Adrenal gland (tissue), 12 donors: ENCODE data around the gene LRBA. TPM values are rescaled to one million over a fixed set of nuclear protein-coding genes. Genes with fewer than 3 reads are reported as not detected.

Experiments
- DNase-seq, 7 donors: peaks; one replicate each; pipeline ENCODE4 v3.0.0-alpha.2; 2019 to 2020
- H3K27ac ChIP-seq, 5 donors: fragments of 200-600 bp; sonication (generic) in 4 of 5; 1 replicate in 3 of 5; 2 replicates in 2 of 5; pipeline versions ENCODE4 v1.5.1 to v1.8.0; 2016 to 2020; ENCODE audit warnings: mild to moderate bottlenecking in 1 of 5
- H3K27me3 ChIP-seq: fragments of 200-600 bp; 2 replicates; pipeline ENCODE4 v1.8.0; 2021
- H3K36me3 ChIP-seq, 2 donors: fragments of 200-600 bp; replicated peaks in 1 of 2; 1 replicate in 1 of 2; 2 replicates in 1 of 2; pipeline versions ENCODE4 v1.5.1 to v1.8.0; 2018 to 2022
- H3K4me1 ChIP-seq, 2 donors: fragments of 200-600 bp; replicated peaks in 1 of 2; 1 replicate in 1 of 2; 2 replicates in 1 of 2; pipeline versions ENCODE4 v1.5.1 to v1.8.0; 2018 to 2021
- H3K4me3 ChIP-seq, 4 donors: fragments of 200-600 bp; sonication (generic) in 3 of 4; one replicate each; pipeline ENCODE4 v1.5.1; 2016 to 2018
- H3K9me3 ChIP-seq, 3 donors: fragments of 200-600 bp; sonication (generic) in 1 of 3; replicated peaks in 1 of 3; 1 replicate in 2 of 3; 2 replicates in 1 of 3; pipeline versions ENCODE4 v1.5.1 to v1.8.0; 2016 to 2021
- POLR2A ChIP-seq, 2 donors: fragments of 450-650 bp; IDR thresholded peaks; one replicate each; pipeline ENCODE4 v1.6.1; 2017; ENCODE audit warnings: antibody characterized with exemption in 2 of 2, mild to moderate bottlenecking in 2 of 2, moderate library complexity in 1 of 2
- WGBS, 4 donors: extraction: QIAGEN DNeasy Blood & Tissue Kit in 2 of 4; methylation state at CpG; one replicate each; pipeline versions ENCODE4 v1.1.5 to v1.1.7; 2013 to 2017; 5-methylcytosine and 5-hydroxymethylcytosine counted together
- intact Hi-C, 2 donors: fragments of 100-400 bp; cut with DNase I; formaldehyde crosslinking; loops; one replicate each; pipeline versions ENCODE4 v1.14.1 to v1.15.0; 2022 to 2023
- polyA plus RNA-seq, 3 donors: library from polyadenylated mRNA; stranded (reverse); fragments of 200-250 nt in 2 of 3; fragments of 350-450 nt in 1 of 3; fragmentation: Illumina TruSeq in 1 of 3; extraction: RNeasy Lipid Tissue Mini Kit (QIAGEN cat#74804) in 1 of 3; gene quantifications; one replicate each; pipeline ENCODE4 v1.2.3, GENCODE V29; 2013 to 2014
- total RNA-seq, 9 donors: library from RNA; depleted of rRNA in 4 of 9; stranded (reverse); fragments of >200 nt in 4 of 9; fragments of 120-200 nt in 1 of 9; fragmentation: NEBNext Ultra II Directional in 1 of 9; extraction: Animal tissue kit (Norgen Biotek cat#: 25700) in 1 of 9; gene quantifications; one replicate each; pipeline versions ENCODE4 v1.1.0 to v1.2.4, GENCODE V29; 2013 to 2023
- TF ChIP-seq, protein P1 (sequence below), 6 experiments: fragments of 450-650 bp in 4 of 6; fragments of 200-600 bp in 2 of 6; sonication (generic) in 1 of 6; IDR thresholded peaks; 1 replicate in 5 of 6; 2 replicates in 1 of 6; pipeline versions ENCODE4 v1.5.1 to v1.8.0; 2016 to 2021; ENCODE audit warnings: antibody characterized with exemption in 6 of 6, mild to moderate bottlenecking in 2 of 6, moderate library complexity in 1 of 6
- donor health status: healthy with polysubstance abuse.
- donor health status: Bipolar disorder and iron deficiency.
- donor health status: DM: yes; HTN: yes; CAD: no.
- donor health status: DM: no; HTN: no; CAD: no.
- donor health status: DM: no; HTN: no; CAD: no.
- donor health status: DM: yes; HTN: yes; CAD: no.

Gene LRBA
- total and polyA plus RNA-seq, 12 donors = 9.6 to 106 (median 40.6) TPM

DNA sequence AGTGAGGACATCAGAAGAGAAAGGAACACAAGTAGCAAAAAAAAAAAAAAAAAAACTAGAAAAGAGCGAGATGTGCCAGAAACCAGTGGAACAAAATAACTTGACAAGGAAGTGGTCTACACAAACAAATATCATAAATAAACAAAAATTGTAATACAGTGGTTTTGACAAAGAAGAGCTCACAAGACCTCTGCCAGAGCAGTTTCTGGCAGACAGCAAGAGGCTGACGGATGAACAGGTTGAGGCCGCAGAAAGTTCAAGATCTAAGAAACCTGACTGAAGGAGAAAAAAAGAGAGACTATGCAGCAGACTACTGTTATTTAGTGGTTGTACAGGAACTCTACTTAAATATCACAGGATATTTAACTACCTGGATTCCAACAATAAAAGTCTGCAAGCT, 367.0 kb downstream of the LRBA start:
- intact Hi-C loops = no loop called here
- DNase-seq = no peak
- Histone ChIP-seq H3K9me3 (no peaks in the 10 kb centered on the region), H3K4me3 (no peak overlapping the region), H3K27me3 (no peaks in the 10 kb centered on the region), H3K27ac (no peak overlapping the region), H3K4me1 (no peaks in the 10 kb centered on the region), H3K36me3 (no peaks in the 10 kb centered on the region)
- TF ChIP-seq POLR2A (IDR thresholded peaks at IDR 0.05) = no peak
- TF ChIP-seq, protein P1, sequence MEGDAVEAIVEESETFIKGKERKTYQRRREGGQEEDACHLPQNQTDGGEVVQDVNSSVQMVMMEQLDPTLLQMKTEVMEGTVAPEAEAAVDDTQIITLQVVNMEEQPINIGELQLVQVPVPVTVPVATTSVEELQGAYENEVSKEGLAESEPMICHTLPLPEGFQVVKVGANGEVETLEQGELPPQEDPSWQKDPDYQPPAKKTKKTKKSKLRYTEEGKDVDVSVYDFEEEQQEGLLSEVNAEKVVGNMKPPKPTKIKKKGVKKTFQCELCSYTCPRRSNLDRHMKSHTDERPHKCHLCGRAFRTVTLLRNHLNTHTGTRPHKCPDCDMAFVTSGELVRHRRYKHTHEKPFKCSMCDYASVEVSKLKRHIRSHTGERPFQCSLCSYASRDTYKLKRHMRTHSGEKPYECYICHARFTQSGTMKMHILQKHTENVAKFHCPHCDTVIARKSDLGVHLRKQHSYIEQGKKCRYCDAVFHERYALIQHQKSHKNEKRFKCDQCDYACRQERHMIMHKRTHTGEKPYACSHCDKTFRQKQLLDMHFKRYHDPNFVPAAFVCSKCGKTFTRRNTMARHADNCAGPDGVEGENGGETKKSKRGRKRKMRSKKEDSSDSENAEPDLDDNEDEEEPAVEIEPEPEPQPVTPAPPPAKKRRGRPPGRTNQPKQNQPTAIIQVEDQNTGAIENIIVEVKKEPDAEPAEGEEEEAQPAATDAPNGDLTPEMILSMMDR (IDR thresholded peaks at IDR 0.05) = no peak
- 81 to 96% (median 89%) methylated on average over 3 of the region's 3 CpGs for WGBS, 4 donors

DNA sequence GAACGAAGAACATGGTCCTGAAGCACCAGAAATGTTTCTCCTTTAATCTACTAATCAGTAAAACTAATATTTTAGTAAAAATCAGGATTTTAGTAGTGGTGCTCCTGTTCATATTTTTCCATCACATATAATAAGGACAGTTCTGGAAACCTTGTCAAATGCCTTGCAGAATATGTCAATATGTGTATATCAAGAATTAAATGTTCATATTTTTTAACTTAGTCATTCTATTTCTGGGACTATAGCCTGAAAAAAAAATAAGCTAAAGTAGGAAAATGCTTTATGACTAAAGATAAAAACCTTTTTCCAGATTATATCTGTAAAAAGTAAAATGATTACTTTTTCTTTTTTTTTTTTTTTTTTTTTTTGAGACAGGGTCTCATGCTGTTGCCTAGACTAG, 368.1 kb downstream of the LRBA start:
- WGBS, 4 donors = 93 to 100% (median 96%) methylated on average over 1 of the region's 1 CpG
- TF ChIP-seq, protein P1 (IDR thresholded peaks at IDR 0.05) = no peak
- no peak for TF ChIP-seq POLR2A (IDR thresholded peaks at IDR 0.05)
- intact Hi-C loops = no loop called here
- H3K27me3 ChIP-seq = no peaks in the 10 kb centered on the region
- DNase-seq = no peak
- H3K36me3 ChIP-seq = no peaks in the 10 kb centered on the region
- no peak overlapping the region for H3K27ac ChIP-seq
- no peaks in the 10 kb centered on the region for H3K9me3 ChIP-seq
- no peaks in the 10 kb centered on the region for H3K4me1 ChIP-seq
- H3K4me3 ChIP-seq = no peak overlapping the region

DNA sequence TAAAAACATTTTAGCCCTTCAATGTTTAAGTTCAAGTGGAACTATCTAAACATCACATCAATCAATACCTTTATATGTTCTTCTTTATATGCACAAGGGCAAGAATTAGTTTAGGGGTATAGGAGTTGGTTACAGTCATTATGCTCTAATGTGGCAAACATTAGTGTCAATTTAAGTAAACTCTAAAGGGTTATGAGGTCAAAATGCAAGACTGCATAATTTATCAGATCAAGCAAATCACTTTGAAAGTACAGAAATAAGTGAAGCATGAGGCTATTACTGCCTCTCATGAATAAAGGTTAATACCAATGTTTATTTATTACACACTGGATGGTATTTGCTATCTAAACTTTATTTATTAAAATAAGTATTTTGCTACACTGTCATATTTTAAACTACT, 373.5 kb downstream of the LRBA start:
- intact Hi-C loops = no loop called here
- no peak for DNase-seq
- Histone ChIP-seq H3K36me3 (no peaks in the 10 kb centered on the region), H3K4me3 (no peak overlapping the region), H3K4me1 (no peaks in the 10 kb centered on the region), H3K27me3 (no peaks in the 10 kb centered on the region), H3K9me3 (no peaks in the 10 kb centered on the region), H3K27ac (no peak overlapping the region)
- no peak for TF ChIP-seq POLR2A (IDR thresholded peaks at IDR 0.05)
- TF ChIP-seq, protein P1 (IDR thresholded peaks at IDR 0.05) = no peak

DNA sequence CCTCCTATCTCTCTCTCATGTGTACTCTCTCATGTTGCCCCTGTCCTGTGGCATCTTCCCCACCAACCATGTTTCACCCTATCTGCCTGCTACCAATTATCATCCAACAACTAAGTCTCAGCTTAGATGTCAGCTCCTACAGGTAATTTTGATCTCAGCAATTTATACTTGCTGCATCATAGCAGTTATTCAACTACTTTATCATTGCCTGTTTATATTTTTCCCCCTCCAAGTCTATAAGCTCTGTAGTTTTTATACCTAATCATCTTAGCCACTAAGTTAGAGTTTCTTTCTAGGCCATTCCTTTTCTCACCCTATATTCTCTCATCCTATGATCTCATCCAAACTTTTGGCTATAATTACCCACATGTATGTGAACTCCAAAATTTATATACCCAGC, 382.4 kb downstream of the LRBA start:
- Histone ChIP-seq H3K4me1 (no peaks in the 10 kb centered on the region), H3K27me3 (no peaks in the 10 kb centered on the region), H3K4me3 (no peak overlapping the region), H3K36me3 (no peaks in the 10 kb centered on the region), H3K27ac (no peak overlapping the region), H3K9me3 (no peaks in the 10 kb centered on the region)
- TF ChIP-seq, protein P1 (IDR thresholded peaks at IDR 0.05) = no peak
- TF ChIP-seq POLR2A (IDR thresholded peaks at IDR 0.05) = no peak
- no peak for DNase-seq
- intact Hi-C loops = no loop called here
